Neutrophil (primary cell): Measurements from ENCODE around the gene GATA3.

Experiments
- H3K27ac ChIP-seq: fragments of 200-600 bp; sonication (generic); 2 replicates; pipeline ENCODE4 v1.5.1; 2016; ENCODE audit warnings: mild to moderate bottlenecking, moderate library complexity
- H3K27me3 ChIP-seq: fragments of 200-600 bp; sonication (generic); 2 replicates; pipeline ENCODE4 v1.6.0; 2016; ENCODE audit warnings: mild to moderate bottlenecking
- H3K36me3 ChIP-seq: fragments of 200-600 bp; sonication (generic); 2 replicates; pipeline ENCODE4 v1.5.1; 2017
- H3K4me1 ChIP-seq, 2 experiments: fragments of 200-600 bp in 1 of 2; sonication (generic) in 1 of 2; 1 replicate in 1 of 2; 2 replicates in 1 of 2; pipeline versions ENCODE4 v1.5.1 to v1.6.1; 2013 to 2016; ENCODE audit warnings: low read depth in 1 of 2, low read length in 1 of 2, mild to moderate bottlenecking in 1 of 2, moderate library complexity in 1 of 2; ENCODE audit not compliant: control insufficient read depth in 1 of 2, insufficient read depth in 1 of 2
- H3K4me3 ChIP-seq, 2 experiments: fragments of 200-600 bp in 1 of 2; sonication (generic) in 1 of 2; 1 replicate in 1 of 2; 2 replicates in 1 of 2; pipeline ENCODE4 v1.5.1; 2013 to 2016; ENCODE audit warnings: low read depth in 1 of 2, low read length in 1 of 2, mild to moderate bottlenecking in 1 of 2, moderate library complexity in 1 of 2
- H3K9me3 ChIP-seq: fragments of 200-600 bp; sonication (generic); 2 replicates; pipeline ENCODE4 v1.5.1; 2016
- CTCF ChIP-seq: fragments of 200-600 bp; sonication (generic); IDR thresholded peaks from 2 replicates; pipeline ENCODE4 v1.5.1; 2016; ENCODE audit warnings: antibody characterized with exemption

Gene GATA3

GRCh38 chr10:8032558-8032957, 21.9 kb upstream of the GATA3 start:
- Histone ChIP-seq H3K4me3 (no peak overlapping the region), H3K36me3 (no peaks in the 10 kb centered on the region), H3K27me3 (peaks cover 93% of the 10 kb centered on the region), H3K4me1 (no peaks in the 10 kb centered on the region), H3K9me3 (no peaks in the 10 kb centered on the region), H3K27ac (no peak overlapping the region)
- no peak for TF ChIP-seq CTCF

GRCh38 chr10:8033812-8034465, 20.5 kb upstream of the GATA3 start:
- H3K9me3 ChIP-seq = no peaks in the 10 kb centered on the region
- H3K4me3 ChIP-seq = no peak overlapping the region
- no peaks in the 10 kb centered on the region for H3K4me1 ChIP-seq
- no peak overlapping the region for H3K27ac ChIP-seq
- H3K27me3 ChIP-seq = peaks cover 100% of the 10 kb centered on the region
- no peaks in the 10 kb centered on the region for H3K36me3 ChIP-seq
- TF ChIP-seq CTCF = no peak

- Histone ChIP-seq H3K4me3 (no peak overlapping the region), H3K9me3 (no peaks in the 10 kb centered on the region), H3K4me1 (no peaks in the 10 kb centered on the region), H3K27me3 (peaks cover 100% of the 10 kb centered on the region), H3K36me3 (no peaks in the 10 kb centered on the region), H3K27ac (no peak overlapping the region)
- TF ChIP-seq CTCF = no peak
Observed at GRCh38 chr10:8034466-8035005, 20.0 kb upstream of the GATA3 start.

- Histone ChIP-seq H3K4me1 (no peaks in the 10 kb centered on the region), H3K27ac (no peak overlapping the region), H3K36me3 (no peaks in the 10 kb centered on the region), H3K4me3 (no peak overlapping the region), H3K9me3 (no peaks in the 10 kb centered on the region), H3K27me3 (peaks cover 100% of the 10 kb centered on the region)
- no peak for TF ChIP-seq CTCF
Observed at GRCh38 chr10:8035006-8035640, 19.4 kb upstream of the GATA3 start.

GRCh38 chr10:8035641-8036470, 18.6 kb upstream of the GATA3 start:
- Histone ChIP-seq H3K4me1 (no peaks in the 10 kb centered on the region), H3K36me3 (no peaks in the 10 kb centered on the region), H3K27ac (no peak overlapping the region), H3K9me3 (no peaks in the 10 kb centered on the region), H3K4me3 (no peak overlapping the region), H3K27me3 (peaks cover 100% of the 10 kb centered on the region)
- TF ChIP-seq CTCF = no peak
